GM19395 (cell line): ENCODE data around the gene SOX14.

Experiments
- ATAC-seq: cut with Tn5 transposase; IDR thresholded peaks from one replicate; pipeline ENCODE4 v1.9.1; 2021; ENCODE audit warnings: mild to moderate bottlenecking, moderate library complexity; ENCODE audit not compliant: unreplicated experiment

The SOX14 gene

DNA sequence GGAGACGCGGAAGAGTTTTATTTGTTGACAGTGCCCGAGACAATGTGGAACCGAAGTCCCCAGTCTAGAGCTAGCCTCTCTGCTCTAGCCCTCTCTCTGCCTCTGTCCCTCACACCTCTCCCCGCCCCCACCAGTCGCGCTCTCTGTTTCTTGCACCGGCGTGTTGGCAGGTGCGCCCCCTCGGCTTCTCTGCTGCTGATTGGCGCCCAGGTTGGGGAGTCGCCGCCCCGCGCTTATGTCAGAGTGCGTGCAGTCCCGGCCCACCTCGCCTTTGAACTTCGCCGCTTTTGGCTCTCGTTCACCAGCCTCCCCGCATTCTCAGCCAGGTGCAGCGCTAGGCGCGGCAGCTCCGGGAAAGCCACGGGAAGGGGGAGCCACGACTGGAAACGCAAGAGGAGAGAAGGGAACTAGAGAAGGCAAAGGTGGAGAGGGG is at the start of gene SOX14:
Gene SOX14, plus strand, starts transcription at position 315 of the 433 bp plus-strand sequence. CDS start 470 bp downstream, outside the sequence.
- ATAC-seq = no peak

DNA sequence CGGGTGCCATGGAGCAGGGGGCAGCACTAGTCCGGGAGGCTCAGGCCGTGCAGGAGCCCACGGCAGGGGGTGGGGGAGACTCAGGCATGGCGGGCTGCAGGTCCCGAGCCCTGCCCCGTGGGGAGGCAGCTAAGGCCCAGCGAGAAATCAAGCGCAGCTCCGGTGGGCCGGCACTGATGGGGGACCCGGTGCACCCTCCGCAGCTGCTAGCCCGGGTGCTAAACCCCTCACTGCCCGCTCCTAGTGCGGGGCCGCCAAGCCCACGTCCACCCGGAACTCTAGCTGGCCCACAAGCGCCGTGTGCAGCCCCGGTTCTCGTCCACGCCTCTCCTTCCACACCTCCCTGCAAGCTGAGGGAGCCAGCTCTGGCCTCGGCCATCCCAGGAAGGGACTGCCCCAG is 49.6 kb upstream of the SOX14 start:
- no peak for ATAC-seq

DNA sequence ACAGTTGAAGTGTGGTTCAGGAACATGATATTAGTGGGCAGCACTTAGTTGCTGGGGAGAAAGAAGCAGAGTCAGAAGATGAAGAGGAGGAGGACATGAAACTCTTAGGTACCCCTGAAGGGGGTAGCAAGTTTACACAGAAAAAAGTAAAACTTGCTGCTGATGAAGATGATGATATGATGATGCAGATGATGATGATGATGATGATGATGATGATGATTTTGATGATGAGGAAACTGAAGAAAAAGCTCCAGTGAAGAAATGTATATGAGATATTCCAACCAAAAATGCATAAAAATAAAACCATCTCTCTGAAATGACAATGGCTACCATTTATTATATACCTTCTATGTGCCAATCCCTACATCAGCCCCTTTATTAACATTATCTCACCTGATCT is 39.9 kb upstream of the SOX14 start:
- ATAC-seq = no peak

DNA sequence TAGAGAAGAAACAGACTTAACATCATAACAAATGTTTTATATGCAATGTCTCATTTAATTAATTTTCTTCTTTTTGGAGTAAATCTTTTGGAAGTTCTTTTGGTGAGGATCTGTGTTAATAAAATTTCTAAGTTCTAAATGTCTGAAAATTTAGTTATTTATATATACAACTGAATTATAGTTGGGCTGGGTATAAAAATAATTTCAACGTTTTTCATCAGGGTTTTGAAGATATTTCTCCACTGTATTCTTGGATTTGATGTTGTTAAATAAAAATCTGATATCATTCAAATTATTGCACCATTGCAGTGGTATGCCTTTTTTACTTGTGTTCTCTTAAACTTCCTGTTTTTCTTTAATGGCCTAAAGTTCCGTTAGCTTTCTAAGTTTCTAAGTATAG is 26.9 kb upstream of the SOX14 start:
- ATAC-seq = no peak

DNA sequence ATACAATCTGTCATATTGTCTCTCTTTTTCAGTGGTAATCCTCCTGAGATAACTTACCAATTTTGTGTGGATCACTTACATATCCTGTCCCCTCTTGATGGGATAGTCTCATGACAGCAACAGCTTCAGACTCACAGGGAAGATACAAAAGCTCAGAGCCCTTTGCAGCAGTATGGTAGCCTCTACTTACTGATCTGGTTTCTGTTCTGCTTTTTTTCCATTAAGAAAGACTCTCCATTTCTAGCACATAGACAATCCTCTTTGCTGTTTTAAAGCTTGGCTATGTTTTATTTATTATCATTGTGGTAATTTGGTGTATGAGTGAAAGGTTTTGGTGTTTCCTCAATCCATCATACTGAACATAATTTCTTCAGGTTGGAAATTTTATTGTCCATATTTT is 25.4 kb upstream of the SOX14 start:
- ATAC-seq = no peak

DNA sequence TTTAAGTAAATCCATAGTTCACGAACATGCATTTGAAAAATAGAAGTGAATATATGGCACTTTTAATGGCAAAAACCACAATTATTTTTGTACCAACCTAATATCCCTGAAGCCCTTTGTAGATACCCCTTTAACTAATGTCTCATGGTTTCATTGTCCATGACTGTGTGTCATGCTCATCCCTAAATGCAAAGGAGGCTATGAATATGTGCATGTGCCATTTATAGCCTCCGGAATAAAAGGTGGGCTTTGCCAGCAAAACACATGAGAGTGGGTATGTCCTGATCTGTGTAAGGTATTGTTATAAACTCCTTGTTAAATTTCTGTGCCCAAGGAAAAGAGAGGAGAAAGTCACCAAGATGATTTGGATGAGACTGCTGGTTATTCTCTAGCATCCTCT is 20.5 kb upstream of the SOX14 start:
- no peak for ATAC-seq

DNA sequence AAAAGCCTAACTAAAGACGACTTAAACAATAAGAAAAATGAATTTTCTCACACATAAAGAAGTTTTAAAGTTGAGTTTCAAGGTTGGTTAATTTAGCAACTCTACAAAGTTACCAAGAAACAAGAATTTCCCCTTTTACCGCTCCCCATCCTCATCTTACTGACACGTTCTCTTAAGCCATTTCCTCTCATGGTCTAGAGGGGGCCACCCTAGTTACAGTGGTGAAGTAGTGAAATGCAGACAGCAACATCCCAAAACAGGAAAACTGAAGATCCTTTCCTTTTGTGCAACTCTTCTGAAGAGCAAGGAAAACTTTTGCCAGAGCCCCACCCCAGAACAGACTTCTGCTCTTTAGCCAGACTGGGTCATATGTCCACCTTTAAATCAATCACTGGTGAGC is 17.3 kb upstream of the SOX14 start:
- no peak for ATAC-seq

DNA sequence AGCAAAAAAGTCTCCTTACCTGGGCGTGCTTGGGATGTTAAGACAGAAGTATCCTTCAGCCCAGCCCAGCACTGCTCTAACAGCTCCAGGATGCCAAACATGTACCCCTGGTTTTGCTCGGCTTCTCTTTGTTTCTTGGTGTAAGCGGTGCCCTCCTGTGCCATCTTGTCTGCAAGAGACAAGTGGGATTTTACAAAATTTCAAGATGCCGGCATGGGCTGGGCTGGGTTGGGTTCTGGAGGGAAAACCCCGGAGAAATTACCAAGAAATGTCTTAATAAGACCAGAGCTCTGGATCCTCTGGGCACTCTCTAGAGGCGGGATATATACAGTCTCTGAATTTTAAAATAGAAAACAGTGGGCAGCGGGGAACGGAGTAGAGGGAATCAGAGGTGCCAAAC is 4.6 kb upstream of the SOX14 start:
- no peak for ATAC-seq

DNA sequence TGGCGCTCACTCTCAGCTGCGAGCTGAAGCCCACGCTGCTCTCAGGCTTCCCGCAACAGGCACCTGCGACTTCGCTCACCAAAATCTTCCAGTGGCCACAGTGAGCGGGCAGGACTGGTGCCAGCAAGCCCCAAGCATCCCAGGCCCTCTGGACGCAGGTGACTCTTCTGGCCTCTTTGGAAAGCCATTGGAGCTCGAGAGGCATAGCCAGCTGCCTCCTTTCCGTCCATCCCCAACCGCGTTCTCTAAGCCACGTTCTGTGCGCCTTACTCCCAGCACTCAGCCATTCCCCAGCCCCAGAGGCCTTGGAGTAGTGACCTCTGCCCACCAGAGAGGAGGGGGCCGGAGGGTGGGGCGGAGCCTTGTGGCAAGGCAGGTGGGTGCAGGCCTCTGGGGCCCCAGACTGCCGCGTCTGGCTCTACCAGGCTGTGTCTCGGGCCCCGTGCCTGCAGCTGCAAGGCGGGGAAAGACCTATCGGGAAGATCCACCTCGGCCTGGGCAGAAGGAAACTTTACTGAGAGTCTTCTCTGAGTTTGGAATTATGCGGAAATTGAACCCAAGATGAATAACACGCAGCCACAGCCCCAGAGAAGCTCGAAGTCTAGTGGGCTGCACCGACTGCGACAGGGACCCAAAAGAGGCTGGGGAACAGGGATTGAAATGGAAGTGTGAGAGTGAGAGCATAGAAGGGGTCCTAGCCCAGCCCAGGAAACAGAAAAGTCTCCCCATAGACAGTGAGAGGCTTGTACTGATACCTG is 3.6 kb upstream of the SOX14 start:
- ATAC-seq = no peak

DNA sequence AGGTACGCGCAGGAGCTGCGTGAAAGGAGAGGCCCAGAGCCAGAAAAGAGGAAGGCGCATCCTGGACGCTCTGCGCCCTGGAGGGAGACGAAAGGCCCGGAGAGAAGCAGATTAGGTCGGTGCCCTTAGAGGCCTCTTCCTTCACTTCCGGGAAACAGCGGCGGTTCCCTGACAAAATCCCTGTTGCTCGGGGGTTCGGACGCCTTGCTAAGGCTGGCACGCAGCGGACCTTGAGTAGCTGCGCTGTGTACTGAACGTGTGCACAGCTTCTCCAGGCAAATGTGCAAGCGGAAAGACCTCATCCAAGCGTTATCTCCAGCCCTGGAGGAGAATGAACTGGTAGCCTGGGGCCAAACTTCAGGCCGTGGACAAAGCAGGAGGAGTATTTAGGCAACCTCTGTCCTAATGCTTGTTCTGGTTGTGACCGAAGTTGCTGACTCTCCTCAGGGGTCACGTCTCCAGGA is 3.0 kb upstream of the SOX14 start:
- ATAC-seq = no peak

DNA sequence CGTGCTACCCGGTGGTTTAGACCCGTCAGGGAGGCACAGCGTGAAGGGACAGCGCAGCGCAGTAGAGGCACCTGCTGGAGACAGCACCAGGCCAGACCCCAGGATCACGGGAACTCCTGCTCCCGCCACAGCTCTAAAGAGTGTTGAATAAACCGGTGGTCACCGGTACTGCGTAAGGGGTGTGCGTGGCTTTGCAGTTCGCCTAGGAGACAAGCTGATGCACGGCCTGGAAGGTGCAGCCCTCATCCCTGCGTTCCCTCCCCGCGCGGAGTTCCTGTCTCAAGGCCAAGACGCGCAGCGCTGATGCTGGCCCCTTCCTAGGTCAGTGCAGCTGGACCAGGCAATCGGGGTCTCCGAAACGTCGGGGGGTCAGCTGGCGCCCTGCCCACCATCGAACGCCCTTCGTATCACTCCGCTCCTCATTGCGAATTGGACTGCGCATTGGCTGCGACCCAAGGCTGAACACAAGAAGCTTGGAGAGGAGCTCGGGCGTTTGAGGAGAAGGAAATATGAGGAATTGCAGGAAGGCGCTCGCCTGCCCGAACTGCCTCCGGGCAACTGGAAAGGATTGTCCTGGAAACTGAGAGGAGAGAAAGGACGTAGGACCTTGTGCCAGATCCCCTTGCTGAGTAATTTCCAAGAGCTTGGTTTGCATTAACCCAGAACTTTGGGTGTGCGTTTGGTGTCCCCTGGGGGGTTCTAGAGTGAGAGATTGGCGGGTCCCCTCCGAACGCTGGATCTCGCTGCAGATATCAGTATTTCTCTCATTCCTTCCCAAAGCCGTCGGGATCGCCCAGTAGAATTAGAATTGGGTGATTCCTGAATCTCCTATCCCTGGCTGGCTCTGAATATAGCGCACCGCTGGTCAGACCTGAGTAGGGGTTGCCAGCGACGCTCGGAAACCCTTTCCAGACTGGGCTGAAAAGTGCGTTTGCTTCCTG is 2.3 kb upstream of the SOX14 start:
- ATAC-seq = no peak

DNA sequence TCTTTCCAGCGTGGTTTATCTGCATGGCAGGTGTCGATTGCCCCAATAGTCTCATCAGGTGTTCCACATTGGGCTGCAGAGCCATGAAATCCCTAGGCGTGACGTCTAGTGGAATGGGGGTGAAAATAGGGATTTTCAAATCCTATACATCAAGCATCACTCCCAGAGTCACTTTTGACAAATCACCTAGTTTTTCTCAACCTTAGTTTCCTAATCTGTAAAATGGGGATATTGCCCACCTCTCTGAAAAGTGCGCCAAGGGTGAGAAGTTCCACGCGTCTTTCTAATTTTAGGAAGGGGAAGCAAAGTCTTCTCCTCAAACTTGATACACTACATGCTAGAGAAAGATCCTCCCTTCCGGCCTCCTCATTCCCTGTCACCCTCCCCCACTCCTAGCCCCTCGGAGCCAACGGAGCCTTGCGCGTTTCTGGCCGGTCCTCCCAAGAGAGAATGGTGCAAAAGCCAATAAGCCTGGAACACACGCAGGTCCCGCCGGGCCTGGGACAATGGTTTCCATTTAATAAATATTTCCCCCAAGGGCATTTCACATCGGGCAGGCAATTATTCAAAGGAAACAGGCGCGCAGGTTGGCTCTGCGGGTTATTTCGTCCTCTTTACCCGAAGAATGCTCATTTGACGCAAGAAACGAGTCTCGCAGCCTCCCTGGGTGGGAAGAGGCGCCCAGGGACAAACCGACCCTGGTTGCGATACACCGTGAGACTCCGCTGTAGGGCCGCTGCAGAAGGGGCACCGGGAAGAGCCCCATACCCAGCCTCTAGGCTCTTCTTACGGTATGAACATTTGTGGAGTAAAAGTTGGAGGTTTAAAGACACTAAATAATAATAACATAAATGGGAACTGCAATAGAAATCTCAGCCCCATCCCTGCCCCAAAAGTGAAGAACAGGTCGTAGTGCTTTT is 1.2 kb upstream of the SOX14 start:
- no peak for ATAC-seq

DNA sequence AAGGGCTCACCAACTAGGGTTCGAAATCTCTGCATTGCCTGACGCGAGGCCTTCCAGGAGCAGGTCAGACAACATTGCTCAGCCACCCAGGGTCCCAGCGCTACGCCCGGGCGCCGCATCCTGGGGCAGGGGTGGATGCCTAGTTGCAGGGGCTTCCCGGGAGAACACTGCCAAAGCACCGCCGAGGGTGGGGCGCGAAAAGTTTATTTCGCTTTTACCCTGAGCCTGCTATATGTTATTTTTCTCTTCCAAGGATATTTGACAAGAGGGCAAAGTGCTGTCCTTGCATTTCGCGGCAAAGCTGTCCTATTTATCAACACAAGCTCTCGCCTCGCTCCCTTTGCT is 549 bp upstream of the SOX14 start:
- ATAC-seq = no peak

DNA sequence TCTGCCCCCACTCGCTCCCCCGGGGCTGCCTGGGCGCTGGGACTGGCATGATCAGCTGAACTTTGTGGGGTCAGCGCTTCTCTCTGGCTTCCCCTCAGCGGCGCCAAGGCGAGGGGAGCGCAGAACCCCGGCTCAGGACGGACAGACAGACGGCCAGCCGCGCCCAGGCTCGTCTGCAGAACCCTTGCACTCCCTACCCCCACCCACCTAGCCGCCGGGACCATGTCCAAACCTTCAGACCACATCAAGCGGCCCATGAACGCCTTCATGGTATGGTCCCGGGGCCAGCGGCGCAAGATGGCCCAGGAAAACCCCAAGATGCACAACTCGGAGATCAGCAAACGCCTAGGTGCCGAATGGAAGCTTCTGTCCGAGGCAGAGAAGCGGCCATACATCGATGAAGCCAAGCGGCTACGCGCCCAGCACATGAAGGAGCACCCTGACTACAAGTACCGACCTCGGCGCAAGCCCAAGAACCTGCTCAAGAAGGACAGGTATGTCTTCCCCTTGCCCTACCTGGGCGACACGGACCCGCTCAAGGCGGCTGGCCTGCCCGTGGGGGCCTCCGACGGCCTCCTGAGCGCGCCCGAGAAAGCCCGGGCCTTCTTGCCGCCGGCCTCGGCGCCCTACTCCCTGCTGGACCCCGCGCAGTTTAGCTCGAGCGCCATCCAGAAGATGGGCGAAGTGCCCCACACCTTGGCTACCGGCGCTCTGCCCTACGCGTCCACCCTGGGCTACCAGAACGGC is 621 bp downstream of the SOX14 start:
- no peak for ATAC-seq

DNA sequence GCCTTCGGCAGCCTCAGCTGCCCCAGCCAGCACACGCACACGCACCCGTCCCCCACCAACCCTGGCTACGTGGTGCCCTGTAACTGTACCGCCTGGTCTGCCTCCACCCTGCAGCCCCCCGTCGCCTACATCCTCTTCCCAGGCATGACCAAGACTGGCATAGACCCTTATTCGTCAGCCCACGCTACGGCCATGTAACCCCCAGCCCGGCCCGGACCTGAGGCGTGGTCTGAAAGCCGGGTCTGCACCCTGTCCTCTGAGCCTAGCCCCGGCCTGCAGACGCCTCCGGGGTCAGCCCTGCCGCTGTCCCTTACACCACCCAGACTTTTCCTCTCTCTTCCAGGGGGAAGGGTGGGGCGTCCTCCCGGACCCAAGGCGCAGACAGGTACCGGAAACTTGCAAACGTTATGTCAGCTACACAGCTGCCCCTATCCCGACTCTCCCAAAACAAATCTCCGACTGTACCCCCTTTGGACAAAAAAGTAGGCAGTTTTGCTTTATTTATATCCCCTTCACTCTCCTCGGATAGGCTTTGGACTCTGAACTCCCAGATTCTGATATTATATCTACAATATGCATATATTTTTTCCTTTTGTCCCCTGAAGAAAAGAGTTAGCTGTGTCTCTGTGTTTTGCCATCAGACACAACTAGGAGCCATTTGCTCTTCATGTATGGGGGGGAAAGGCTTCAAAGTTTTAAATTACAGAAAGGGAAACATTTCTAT is 1.4 kb downstream of the SOX14 start:
- ATAC-seq = no peak

DNA sequence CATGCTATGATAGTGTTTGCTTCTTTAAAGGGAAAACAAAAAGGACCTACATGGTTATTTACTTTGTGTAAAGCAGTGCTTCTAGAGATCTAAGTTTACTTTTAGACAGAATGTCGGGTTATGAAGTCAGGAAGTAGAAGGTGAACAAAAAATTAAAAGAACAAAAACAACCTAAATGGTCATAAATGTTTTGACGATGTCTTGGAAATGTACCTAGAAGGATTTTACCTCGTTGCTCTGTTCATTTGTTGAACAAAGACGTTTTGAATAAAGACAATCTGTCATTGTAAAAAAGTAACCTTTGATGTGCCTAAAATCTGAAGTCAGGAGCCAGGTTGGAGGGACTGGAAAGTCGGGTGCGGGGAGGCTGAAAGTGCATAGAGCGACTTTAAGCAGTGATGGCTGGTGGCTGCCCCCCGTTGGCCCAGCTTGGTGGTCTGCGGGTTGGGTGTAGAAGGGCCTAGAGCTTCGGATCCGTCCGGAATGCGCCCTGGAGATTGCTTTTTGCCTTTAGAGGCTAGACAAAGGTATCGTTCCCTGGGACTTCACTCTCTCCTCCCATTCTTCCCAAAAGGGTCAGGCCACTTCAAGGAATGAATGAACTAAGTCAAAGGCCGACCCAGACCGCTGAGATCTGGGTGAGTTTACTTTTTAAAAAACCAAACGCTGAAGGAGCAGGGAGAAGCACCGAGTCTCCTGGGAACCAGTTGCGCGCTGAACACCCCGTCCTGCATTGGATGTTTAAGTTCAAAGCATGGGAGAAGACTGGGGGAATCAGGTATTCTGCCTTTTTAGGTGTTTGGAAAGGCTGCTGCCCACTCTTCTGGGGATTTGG is 2.1 kb downstream of the SOX14 start:
- ATAC-seq = no peak

DNA sequence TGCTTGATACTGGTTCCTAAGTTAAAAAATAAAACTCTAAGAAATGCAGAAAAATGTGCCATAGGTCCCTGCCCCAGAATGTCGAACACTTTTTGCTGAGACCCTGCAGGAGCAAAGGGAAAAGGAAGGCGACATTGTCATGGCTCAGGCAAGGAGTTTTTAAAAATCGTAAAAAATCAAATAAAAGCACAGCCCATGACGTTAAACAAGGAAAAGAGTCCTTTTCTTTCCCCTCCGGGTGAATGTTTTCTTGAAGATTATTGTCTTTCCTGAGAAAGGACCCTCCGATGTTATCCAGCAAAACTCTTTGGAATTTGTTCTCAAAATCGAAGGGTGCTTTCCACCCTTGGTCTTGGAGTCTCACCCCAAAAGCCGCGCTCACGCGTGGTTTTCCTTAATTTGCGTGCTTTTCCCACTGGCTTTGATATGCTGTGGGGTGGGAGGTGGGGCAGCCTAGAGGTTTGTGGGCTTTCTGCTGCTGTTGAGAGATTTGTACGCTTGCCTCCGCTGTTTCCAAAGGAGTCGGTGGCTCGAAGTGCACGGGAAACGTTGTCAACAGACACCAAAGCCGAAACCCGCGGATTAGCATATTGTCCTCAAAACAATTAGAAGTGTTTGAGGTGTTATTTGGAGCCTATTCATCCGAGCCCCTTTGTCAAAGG is 2.9 kb downstream of the SOX14 start:
- no peak for ATAC-seq
